Type B pancreatic cell (in vitro differentiated cells): ENCODE data around the gene RIN3. TPM values are rescaled to one million over a fixed set of nuclear protein-coding genes. Genes with fewer than 3 reads are reported as not detected.
"Not testable (repeated sequence)": the region's sequence is repeated elsewhere in the genome, so short reads cannot be mapped to it uniquely, and the experiment has no call there.

Experiments
- DNase-seq: peaks from one replicate; pipeline ENCODE4 v3.0.0; 2021; ENCODE audit warnings: mixed read lengths; ENCODE audit not compliant: unreplicated experiment; ENCODE audit errors: extremely low spot score
- H3K27ac Mint-ChIP-seq: 2 replicates; pipeline ENCODE4 v1.8.0; 2021; ENCODE audit warnings: mild to moderate bottlenecking, mixed read lengths
- H3K27me3 Mint-ChIP-seq: 2 replicates; pipeline ENCODE4 v1.8.0; 2021; ENCODE audit warnings: mixed read lengths
- H3K36me3 Mint-ChIP-seq: 2 replicates; pipeline ENCODE4 v1.8.0; 2021; ENCODE audit warnings: mixed read lengths
- H3K4me1 Mint-ChIP-seq: one replicate; pipeline ENCODE4 v1.8.0; 2021; ENCODE audit warnings: mixed read lengths; ENCODE audit not compliant: unreplicated experiment
- H3K4me3 Mint-ChIP-seq: 2 replicates; pipeline ENCODE4 v1.8.0; 2021; ENCODE audit warnings: mild to moderate bottlenecking, mixed read lengths
- H3K9me3 Mint-ChIP-seq: 2 replicates; pipeline ENCODE4 v1.8.0; 2021; ENCODE audit warnings: mixed read lengths
- total RNA-seq: library from RNA; stranded (reverse); gene quantifications from 2 replicates; pipeline ENCODE4 v1.2.1, GENCODE V29; 2021; ENCODE audit warnings: low replicate concordance
- TF ChIP-seq, protein P1 (sequence below): fragments of 200-600 bp; sonication (generic); conservative IDR thresholded peaks from 2 replicates; pipeline ENCODE4 v1.5.0; 2021; ENCODE audit warnings: antibody characterized with exemption, mild to moderate bottlenecking

The RIN3 gene
- total RNA-seq, 1 donor from 2014 or later: 12.9 TPM

GRCh38 chr14:92638266-92638665 lies 124.7 kb downstream of the RIN3 start:
- Mint-ChIP-seq H3K27ac (no peak overlapping the region), H3K4me3 (no peak overlapping the region)

DNA sequence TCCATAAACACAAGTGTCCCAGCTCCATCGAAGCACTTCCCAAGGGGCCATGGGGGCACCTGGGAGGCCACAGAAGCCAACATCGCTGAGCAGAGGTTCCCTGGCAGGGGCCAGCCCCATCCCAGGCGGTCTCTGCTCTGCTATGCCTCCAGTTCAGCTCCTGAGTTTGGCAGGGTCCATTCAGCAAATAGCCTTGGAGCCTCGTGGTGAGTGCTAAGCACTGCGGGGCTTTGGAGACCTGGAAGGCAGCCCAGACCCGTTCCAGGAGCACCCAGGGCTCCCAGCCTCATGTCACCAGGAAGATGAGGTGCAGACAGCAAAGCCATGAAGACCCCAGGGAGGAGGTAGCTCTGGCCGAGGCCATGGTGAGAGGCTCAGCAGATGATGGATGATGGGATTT lies 125.3 kb downstream of the RIN3 start:
- Mint-ChIP-seq H3K9me3 (no peaks in the 10 kb centered on the region), H3K36me3 (no peaks in the 10 kb centered on the region), H3K27ac (no peak overlapping the region), H3K27me3 (peaks cover 2% of the 10 kb centered on the region), H3K4me1 (no peaks in the 10 kb centered on the region), H3K4me3 (no peak overlapping the region)
- DNase-seq: no peak
- TF ChIP-seq, protein P1, sequence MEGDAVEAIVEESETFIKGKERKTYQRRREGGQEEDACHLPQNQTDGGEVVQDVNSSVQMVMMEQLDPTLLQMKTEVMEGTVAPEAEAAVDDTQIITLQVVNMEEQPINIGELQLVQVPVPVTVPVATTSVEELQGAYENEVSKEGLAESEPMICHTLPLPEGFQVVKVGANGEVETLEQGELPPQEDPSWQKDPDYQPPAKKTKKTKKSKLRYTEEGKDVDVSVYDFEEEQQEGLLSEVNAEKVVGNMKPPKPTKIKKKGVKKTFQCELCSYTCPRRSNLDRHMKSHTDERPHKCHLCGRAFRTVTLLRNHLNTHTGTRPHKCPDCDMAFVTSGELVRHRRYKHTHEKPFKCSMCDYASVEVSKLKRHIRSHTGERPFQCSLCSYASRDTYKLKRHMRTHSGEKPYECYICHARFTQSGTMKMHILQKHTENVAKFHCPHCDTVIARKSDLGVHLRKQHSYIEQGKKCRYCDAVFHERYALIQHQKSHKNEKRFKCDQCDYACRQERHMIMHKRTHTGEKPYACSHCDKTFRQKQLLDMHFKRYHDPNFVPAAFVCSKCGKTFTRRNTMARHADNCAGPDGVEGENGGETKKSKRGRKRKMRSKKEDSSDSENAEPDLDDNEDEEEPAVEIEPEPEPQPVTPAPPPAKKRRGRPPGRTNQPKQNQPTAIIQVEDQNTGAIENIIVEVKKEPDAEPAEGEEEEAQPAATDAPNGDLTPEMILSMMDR: no peak

More at GRCh38 chr14:92638266-92638665, 124.7 kb downstream of the RIN3 start:
- no peak for DNase-seq
- Mint-ChIP-seq H3K27me3 (peaks cover 2% of the 10 kb centered on the region), H3K4me1 (peaks cover 4% of the 10 kb centered on the region), H3K9me3 (no peaks in the 10 kb centered on the region), H3K36me3 (no peaks in the 10 kb centered on the region)
- TF ChIP-seq, protein P1: no peak

- H3K36me3 Mint-ChIP-seq, DNase-seq, H3K27me3 Mint-ChIP-seq, H3K4me3 Mint-ChIP-seq, H3K27ac Mint-ChIP-seq, H3K9me3 Mint-ChIP-seq, H3K4me1 Mint-ChIP-seq: not testable (repeated sequence)
Observed at GRCh38 chr14:92639472-92640117, 126.0 kb downstream of the RIN3 start.

DNA sequence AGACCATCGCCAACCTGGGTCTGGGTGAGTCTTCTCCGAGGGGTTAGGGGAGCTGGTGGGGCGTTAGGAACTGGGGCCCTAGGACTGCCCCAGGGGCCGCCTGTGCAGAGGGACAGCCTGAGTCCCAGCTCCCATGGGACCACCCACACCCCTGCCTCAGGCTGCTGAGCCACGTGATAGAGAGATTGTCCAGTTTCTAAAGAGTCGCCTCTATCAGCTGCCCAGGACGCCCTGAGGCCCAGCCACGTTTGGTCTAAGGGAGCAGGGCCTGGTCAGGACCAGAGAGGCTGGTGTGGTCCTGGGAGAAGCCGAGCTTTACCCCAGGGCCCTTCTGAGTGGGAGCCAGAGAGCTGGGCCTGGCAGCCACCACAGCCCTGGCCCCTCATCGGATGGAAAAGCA lies 127.7 kb downstream of the RIN3 start:
- no peak overlapping the region for H3K4me3 Mint-ChIP-seq

DNA sequence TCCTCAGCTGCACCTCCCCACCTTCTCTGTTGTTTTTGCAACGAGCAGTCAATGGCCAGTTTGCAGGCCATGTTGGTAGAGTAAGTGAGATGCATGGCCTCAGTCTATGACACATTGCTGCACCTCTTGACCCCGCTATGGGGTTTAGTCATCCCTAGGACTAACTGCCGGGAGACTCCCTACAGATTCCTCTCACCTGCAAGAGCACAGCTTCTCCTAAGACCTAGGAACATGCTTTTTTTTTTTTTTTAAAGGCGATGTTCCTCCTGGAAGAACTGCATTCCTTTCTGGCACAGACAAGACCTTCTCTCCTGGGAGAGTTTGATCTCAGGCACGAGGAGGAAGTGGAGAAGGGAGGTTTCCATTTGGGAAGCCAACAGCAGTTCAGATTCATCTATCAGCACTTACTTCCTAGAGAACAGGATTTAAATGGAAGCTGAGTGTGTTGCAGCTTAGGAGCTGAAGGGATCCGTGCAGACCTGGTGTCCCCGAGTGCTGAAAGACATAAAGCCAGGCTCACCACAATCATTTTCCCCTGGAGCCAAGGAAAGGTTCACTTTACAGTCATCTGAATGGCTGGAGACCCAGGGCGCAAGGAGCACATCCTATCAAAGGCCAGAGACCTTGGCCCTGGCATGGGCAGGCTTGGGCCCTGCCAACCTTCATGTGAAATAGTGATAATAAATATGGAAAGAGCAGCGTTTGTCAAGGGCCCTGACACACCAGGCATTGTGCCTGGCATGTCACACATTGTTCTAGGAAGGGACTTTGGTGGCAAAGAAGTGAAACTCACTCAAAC lies 130.8 kb downstream of the RIN3 start:
- no peaks in the 10 kb centered on the region for H3K4me1 Mint-ChIP-seq
- H3K36me3 Mint-ChIP-seq: peaks cover 3% of the 10 kb centered on the region
- peaks cover 3% of the 10 kb centered on the region for H3K9me3 Mint-ChIP-seq
- H3K27me3 Mint-ChIP-seq: no peaks in the 10 kb centered on the region
- TF ChIP-seq, protein P1: no peak
- no peak overlapping the region for H3K4me3 Mint-ChIP-seq
- no peak overlapping the region for H3K27ac Mint-ChIP-seq
- DNase-seq: no peak

More for the DNA sequence above, 127.7 kb downstream of the RIN3 start:
- H3K27ac Mint-ChIP-seq: no peak overlapping the region
- TF ChIP-seq, protein P1: no peak
- no peaks in the 10 kb centered on the region for H3K27me3 Mint-ChIP-seq
- DNase-seq: no peak
- H3K9me3 Mint-ChIP-seq: peaks cover 3% of the 10 kb centered on the region
- H3K36me3 Mint-ChIP-seq: no peaks in the 10 kb centered on the region
- no peaks in the 10 kb centered on the region for H3K4me1 Mint-ChIP-seq

DNA sequence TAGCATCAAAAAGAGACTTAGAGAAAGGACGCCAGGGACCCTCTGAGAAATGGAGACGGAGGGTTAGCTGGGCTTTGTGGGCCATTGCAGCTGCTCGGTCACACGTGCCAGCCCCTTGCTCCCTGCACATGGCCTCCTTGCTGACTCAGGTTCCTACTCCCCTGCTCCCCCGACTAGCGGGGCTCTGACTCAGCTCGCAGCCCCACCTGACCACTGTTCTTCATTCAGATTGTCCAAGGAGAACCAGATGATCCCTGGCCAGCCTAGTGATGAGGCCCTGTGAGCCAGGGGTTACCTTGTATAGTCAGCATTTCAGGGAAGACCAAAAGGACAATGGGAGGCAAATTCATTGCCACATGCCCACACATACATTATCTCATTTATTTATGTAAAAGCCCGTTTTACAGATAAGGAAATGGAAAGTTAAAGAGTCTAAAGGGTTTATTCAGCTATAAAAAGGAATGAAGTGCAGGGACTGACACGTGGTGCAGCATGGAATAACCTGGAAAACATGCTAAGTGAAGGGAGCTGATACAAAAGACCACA lies 131.5 kb downstream of the RIN3 start:
- no peak overlapping the region for H3K4me3 Mint-ChIP-seq
- no peaks in the 10 kb centered on the region for H3K27me3 Mint-ChIP-seq
- H3K4me1 Mint-ChIP-seq: no peaks in the 10 kb centered on the region
- H3K36me3 Mint-ChIP-seq: peaks cover 3% of the 10 kb centered on the region
- peaks cover 3% of the 10 kb centered on the region for H3K9me3 Mint-ChIP-seq
- H3K27ac Mint-ChIP-seq: no peak overlapping the region
- DNase-seq: no peak
- TF ChIP-seq, protein P1: no peak
